ENCODE measurements around the gene CAMK1D. TPM values are rescaled to one million over a fixed set of nuclear protein-coding genes. Genes with fewer than 3 reads are reported as not detected.
A peak's percentile ranks its signal among the peaks of the same experiment; 100 is the strongest.

Gene CAMK1D
- total RNA-seq, 4 donors from 2014 or later = 5.6 to 23.9 (median 7.4) TPM

- TF ChIP-seq POLR2A (IDR thresholded peaks at IDR 0.05) = no peak
- TF ChIP-seq, protein P1, sequence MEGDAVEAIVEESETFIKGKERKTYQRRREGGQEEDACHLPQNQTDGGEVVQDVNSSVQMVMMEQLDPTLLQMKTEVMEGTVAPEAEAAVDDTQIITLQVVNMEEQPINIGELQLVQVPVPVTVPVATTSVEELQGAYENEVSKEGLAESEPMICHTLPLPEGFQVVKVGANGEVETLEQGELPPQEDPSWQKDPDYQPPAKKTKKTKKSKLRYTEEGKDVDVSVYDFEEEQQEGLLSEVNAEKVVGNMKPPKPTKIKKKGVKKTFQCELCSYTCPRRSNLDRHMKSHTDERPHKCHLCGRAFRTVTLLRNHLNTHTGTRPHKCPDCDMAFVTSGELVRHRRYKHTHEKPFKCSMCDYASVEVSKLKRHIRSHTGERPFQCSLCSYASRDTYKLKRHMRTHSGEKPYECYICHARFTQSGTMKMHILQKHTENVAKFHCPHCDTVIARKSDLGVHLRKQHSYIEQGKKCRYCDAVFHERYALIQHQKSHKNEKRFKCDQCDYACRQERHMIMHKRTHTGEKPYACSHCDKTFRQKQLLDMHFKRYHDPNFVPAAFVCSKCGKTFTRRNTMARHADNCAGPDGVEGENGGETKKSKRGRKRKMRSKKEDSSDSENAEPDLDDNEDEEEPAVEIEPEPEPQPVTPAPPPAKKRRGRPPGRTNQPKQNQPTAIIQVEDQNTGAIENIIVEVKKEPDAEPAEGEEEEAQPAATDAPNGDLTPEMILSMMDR (IDR thresholded peaks at IDR 0.05) = no peak
- Histone ChIP-seq H3K4me1 (no peaks in the 10 kb centered on the region), H3K9me3 (no peaks in the 10 kb centered on the region), H3K27ac (no peak overlapping the region), H3K4me3 (no peak overlapping the region), H3K36me3 (no peaks in the 10 kb centered on the region), H3K27me3 (no peaks in the 10 kb centered on the region)
- peak in 1 of 3 donors; percentile 57 for DNase-seq
Measured at GRCh38 chr10:12507165-12507850, 158.0 kb downstream of the CAMK1D start.

- no peaks in the 10 kb centered on the region for H3K9me3 ChIP-seq
- H3K27ac ChIP-seq = no peak overlapping the region
- no peaks in the 10 kb centered on the region for H3K4me1 ChIP-seq
- DNase-seq = no peak
- H3K27me3 ChIP-seq = no peaks in the 10 kb centered on the region
- no peak for TF ChIP-seq POLR2A (IDR thresholded peaks at IDR 0.05)
- TF ChIP-seq, protein P1 (IDR thresholded peaks at IDR 0.05) = no peak
- H3K36me3 ChIP-seq = no peaks in the 10 kb centered on the region
- H3K4me3 ChIP-seq = no peak overlapping the region
Measured at GRCh38 chr10:12508165-12508564, 158.8 kb downstream of the CAMK1D start.

GRCh38 chr10:12509016-12509793 lies 159.9 kb downstream of the CAMK1D start:
- Histone ChIP-seq H3K36me3 (no peaks in the 10 kb centered on the region), H3K9me3 (no peaks in the 10 kb centered on the region), H3K4me3 (no peak overlapping the region), H3K4me1 (no peaks in the 10 kb centered on the region), H3K27ac (no peak overlapping the region), H3K27me3 (no peaks in the 10 kb centered on the region)
- TF ChIP-seq, protein P1 (IDR thresholded peaks at IDR 0.05) = no peak
- no peak for TF ChIP-seq POLR2A (IDR thresholded peaks at IDR 0.05)
- no peak for DNase-seq

DNA sequence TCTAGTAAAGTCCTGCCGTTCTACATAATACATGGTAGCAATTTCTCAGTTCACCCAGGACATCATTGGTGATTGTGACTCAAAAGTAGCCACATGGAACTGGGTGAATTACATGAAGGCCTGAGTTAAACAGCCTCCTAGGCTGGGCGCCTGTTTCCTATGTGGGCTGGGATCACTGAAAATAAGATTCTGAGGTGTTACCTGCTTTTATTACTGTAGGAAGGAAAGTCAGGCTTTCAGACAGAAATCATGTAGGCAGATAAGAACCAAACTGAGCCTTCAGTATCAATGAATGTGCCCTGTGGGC lies 160.4 kb downstream of the CAMK1D start:
- no peak for TF ChIP-seq POLR2A (IDR thresholded peaks at IDR 0.05)
- TF ChIP-seq, protein P1 (IDR thresholded peaks at IDR 0.05) = no peak
- no peaks in the 10 kb centered on the region for H3K4me1 ChIP-seq
- no peak overlapping the region for H3K4me3 ChIP-seq
- H3K36me3 ChIP-seq = no peaks in the 10 kb centered on the region
- no peaks in the 10 kb centered on the region for H3K27me3 ChIP-seq
- no peak for DNase-seq
- H3K9me3 ChIP-seq = no peaks in the 10 kb centered on the region
- H3K27ac ChIP-seq = no peak overlapping the region

GRCh38 chr10:12510501-12510941 lies 161.2 kb downstream of the CAMK1D start:
- H3K36me3 ChIP-seq = no peaks in the 10 kb centered on the region
- H3K27me3 ChIP-seq = no peaks in the 10 kb centered on the region
- H3K4me1 ChIP-seq = no peaks in the 10 kb centered on the region
- no peaks in the 10 kb centered on the region for H3K9me3 ChIP-seq
- DNase-seq = no peak
- no peak overlapping the region for H3K27ac ChIP-seq
- no peak overlapping the region for H3K4me3 ChIP-seq
- TF ChIP-seq POLR2A (IDR thresholded peaks at IDR 0.05) = no peak
- TF ChIP-seq, protein P1 (IDR thresholded peaks at IDR 0.05) = no peak
